Type B pancreatic cell (in vitro differentiated cells): ENCODE measurements around the gene ZNF175. TPM values are rescaled to one million over a fixed set of nuclear protein-coding genes. Genes with fewer than 3 reads are reported as not detected.

Experiments used
- DNase-seq: peaks from one replicate; pipeline ENCODE4 v3.0.0; 2021; ENCODE audit warnings: mixed read lengths; ENCODE audit not compliant: unreplicated experiment; ENCODE audit errors: extremely low spot score
- H3K27ac Mint-ChIP-seq: 2 replicates; pipeline ENCODE4 v1.8.0; 2021; ENCODE audit warnings: mild to moderate bottlenecking, mixed read lengths
- H3K27me3 Mint-ChIP-seq: 2 replicates; pipeline ENCODE4 v1.8.0; 2021; ENCODE audit warnings: mixed read lengths
- H3K36me3 Mint-ChIP-seq: 2 replicates; pipeline ENCODE4 v1.8.0; 2021; ENCODE audit warnings: mixed read lengths
- H3K4me1 Mint-ChIP-seq: one replicate; pipeline ENCODE4 v1.8.0; 2021; ENCODE audit warnings: mixed read lengths; ENCODE audit not compliant: unreplicated experiment
- H3K4me3 Mint-ChIP-seq: 2 replicates; pipeline ENCODE4 v1.8.0; 2021; ENCODE audit warnings: mild to moderate bottlenecking, mixed read lengths
- H3K9me3 Mint-ChIP-seq: 2 replicates; pipeline ENCODE4 v1.8.0; 2021; ENCODE audit warnings: mixed read lengths
- CTCF ChIP-seq: fragments of 200-600 bp; sonication (generic); conservative IDR thresholded peaks from 2 replicates; pipeline ENCODE4 v1.5.0; 2021; ENCODE audit warnings: antibody characterized with exemption, mild to moderate bottlenecking
- total RNA-seq: library from RNA; stranded (reverse); gene quantifications from 2 replicates; pipeline ENCODE4 v1.2.1, GENCODE V29; 2021; ENCODE audit warnings: low replicate concordance

The ZNF175 gene
- total RNA-seq, 1 donor from 2014 or later, result 14.0 TPM

- no peak for DNase-seq
- peaks cover 37% of the 10 kb centered on the region for H3K27me3 Mint-ChIP-seq
These were observed 6.3 kb upstream of the ZNF175 start for GRCh38 chr19:51564791-51565190.

GRCh38 chr19:51565583-51565982 is 5.5 kb upstream of the ZNF175 start:
- Mint-ChIP-seq H3K4me3 (no peak overlapping the region), H3K27me3 (peaks cover 37% of the 10 kb centered on the region), H3K4me1 (no peaks in the 10 kb centered on the region), H3K9me3 (no peaks in the 10 kb centered on the region), H3K27ac (no peak overlapping the region), H3K36me3 (no peaks in the 10 kb centered on the region)
- DNase-seq, result no peak
- no peak for TF ChIP-seq CTCF

More at GRCh38 chr19:51564791-51565190, 6.3 kb upstream of the ZNF175 start:
- no peak overlapping the region for H3K4me3 Mint-ChIP-seq
- TF ChIP-seq CTCF, result no peak
- no peaks in the 10 kb centered on the region for H3K4me1 Mint-ChIP-seq
- H3K36me3 Mint-ChIP-seq, result no peaks in the 10 kb centered on the region
- H3K27ac Mint-ChIP-seq, result no peak overlapping the region
- H3K9me3 Mint-ChIP-seq, result no peaks in the 10 kb centered on the region

- Mint-ChIP-seq H3K27ac (no peak overlapping the region), H3K9me3 (no peaks in the 10 kb centered on the region), H3K36me3 (no peaks in the 10 kb centered on the region), H3K4me3 (no peak overlapping the region), H3K27me3 (peaks cover 30% of the 10 kb centered on the region), H3K4me1 (peaks cover 1% of the 10 kb centered on the region)
- DNase-seq, result no peak
- no peak for TF ChIP-seq CTCF
These were observed 4.5 kb upstream of the ZNF175 start for GRCh38 chr19:51566489-51567100.

- no peak overlapping the region for H3K27ac Mint-ChIP-seq
- TF ChIP-seq CTCF, result no peak
- H3K4me3 Mint-ChIP-seq, result no peak overlapping the region
- H3K36me3 Mint-ChIP-seq, result no peaks in the 10 kb centered on the region
- H3K27me3 Mint-ChIP-seq, result peaks cover 27% of the 10 kb centered on the region
- no peak for DNase-seq
- peaks cover 10% of the 10 kb centered on the region for H3K4me1 Mint-ChIP-seq
- no peaks in the 10 kb centered on the region for H3K9me3 Mint-ChIP-seq
These were observed 3.5 kb upstream of the ZNF175 start for GRCh38 chr19:51567583-51567982.

GRCh38 chr19:51568456-51568855 is 2.6 kb upstream of the ZNF175 start:
- peaks cover 10% of the 10 kb centered on the region for H3K4me1 Mint-ChIP-seq
- no peak for DNase-seq
- H3K27ac Mint-ChIP-seq, result no peak overlapping the region
- no peak overlapping the region for H3K4me3 Mint-ChIP-seq
- no peaks in the 10 kb centered on the region for H3K9me3 Mint-ChIP-seq
- peaks cover 25% of the 10 kb centered on the region for H3K27me3 Mint-ChIP-seq
- no peak for TF ChIP-seq CTCF
- no peaks in the 10 kb centered on the region for H3K36me3 Mint-ChIP-seq
